GM19043 (cell line): Measurements from ENCODE around the gene BCAS3.

Source experiments
- ATAC-seq: cut with Tn5 transposase; IDR thresholded peaks from one replicate; pipeline ENCODE4 v1.9.1; 2021; ENCODE audit warnings: low read depth; ENCODE audit not compliant: unreplicated experiment

The BCAS3 gene

GRCh38 chr17:61409301-61410112 lies 731.9 kb downstream of the BCAS3 start:
- no peak for ATAC-seq

GRCh38 chr17:61410141-61411010 lies 732.7 kb downstream of the BCAS3 start:
- ATAC-seq, result no peak

- ATAC-seq, result no peak
Measured at GRCh38 chr17:61411011-61411260, 733.3 kb downstream of the BCAS3 start.

- ATAC-seq, result peak; percentile 8
Measured at GRCh38 chr17:61411261-61412142, 733.9 kb downstream of the BCAS3 start.

GRCh38 chr17:61412143-61412859 lies 734.6 kb downstream of the BCAS3 start:
- ATAC-seq, result peak; percentile 71

GRCh38 chr17:61412860-61413660 lies 735.4 kb downstream of the BCAS3 start:
- ATAC-seq, result no peak

GRCh38 chr17:61413661-61414126 lies 736.0 kb downstream of the BCAS3 start:
- ATAC-seq, result no peak

GRCh38 chr17:61414141-61414935 lies 736.7 kb downstream of the BCAS3 start:
- no peak for ATAC-seq

GRCh38 chr17:61414936-61415251 lies 737.2 kb downstream of the BCAS3 start:
- ATAC-seq, result no peak

- no peak for ATAC-seq
Measured at GRCh38 chr17:61415374-61416210, 737.9 kb downstream of the BCAS3 start.

- ATAC-seq, result no peak
Measured at GRCh38 chr17:61416211-61416539, 738.5 kb downstream of the BCAS3 start.

- no peak for ATAC-seq
Measured at GRCh38 chr17:61416540-61417363, 739.1 kb downstream of the BCAS3 start.

- ATAC-seq, result no peak
Measured at GRCh38 chr17:61418449-61418848, 740.8 kb downstream of the BCAS3 start.

- ATAC-seq, result no peak
Measured at GRCh38 chr17:61419496-61420046, 741.9 kb downstream of the BCAS3 start.

GRCh38 chr17:61420052-61420451 lies 742.4 kb downstream of the BCAS3 start:
- ATAC-seq, result no peak

- no peak for ATAC-seq
Measured at GRCh38 chr17:61420745-61421398, 743.2 kb downstream of the BCAS3 start.
